Effector CD4-positive, alpha-beta T cell (primary cell): ENCODE data around the gene DCUN1D3.
A peak's percentile ranks its signal among the peaks of the same experiment; 100 is the strongest.
"Not testable (repeated sequence)": the region's sequence is repeated elsewhere in the genome, so short reads cannot be mapped to it uniquely, and the experiment has no call there.

ENCODE experiments used
- DNase-seq: peaks from one replicate; pipeline ENCODE4 v3.0.0-alpha.2; 2020
- total RNA-seq: gene quantifications from one replicate; lab custom pipeline; 2026; lab: John Stamatoyannopoulos, UW

The DCUN1D3 gene, protein sequence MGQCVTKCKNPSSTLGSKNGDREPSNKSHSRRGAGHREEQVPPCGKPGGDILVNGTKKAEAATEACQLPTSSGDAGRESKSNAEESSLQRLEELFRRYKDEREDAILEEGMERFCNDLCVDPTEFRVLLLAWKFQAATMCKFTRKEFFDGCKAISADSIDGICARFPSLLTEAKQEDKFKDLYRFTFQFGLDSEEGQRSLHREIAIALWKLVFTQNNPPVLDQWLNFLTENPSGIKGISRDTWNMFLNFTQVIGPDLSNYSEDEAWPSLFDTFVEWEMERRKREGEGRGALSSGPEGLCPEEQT
- 14.1 reads per million, percentile 39 among the genes with 10 or more reads in this experiment for total RNA-seq

DNA sequence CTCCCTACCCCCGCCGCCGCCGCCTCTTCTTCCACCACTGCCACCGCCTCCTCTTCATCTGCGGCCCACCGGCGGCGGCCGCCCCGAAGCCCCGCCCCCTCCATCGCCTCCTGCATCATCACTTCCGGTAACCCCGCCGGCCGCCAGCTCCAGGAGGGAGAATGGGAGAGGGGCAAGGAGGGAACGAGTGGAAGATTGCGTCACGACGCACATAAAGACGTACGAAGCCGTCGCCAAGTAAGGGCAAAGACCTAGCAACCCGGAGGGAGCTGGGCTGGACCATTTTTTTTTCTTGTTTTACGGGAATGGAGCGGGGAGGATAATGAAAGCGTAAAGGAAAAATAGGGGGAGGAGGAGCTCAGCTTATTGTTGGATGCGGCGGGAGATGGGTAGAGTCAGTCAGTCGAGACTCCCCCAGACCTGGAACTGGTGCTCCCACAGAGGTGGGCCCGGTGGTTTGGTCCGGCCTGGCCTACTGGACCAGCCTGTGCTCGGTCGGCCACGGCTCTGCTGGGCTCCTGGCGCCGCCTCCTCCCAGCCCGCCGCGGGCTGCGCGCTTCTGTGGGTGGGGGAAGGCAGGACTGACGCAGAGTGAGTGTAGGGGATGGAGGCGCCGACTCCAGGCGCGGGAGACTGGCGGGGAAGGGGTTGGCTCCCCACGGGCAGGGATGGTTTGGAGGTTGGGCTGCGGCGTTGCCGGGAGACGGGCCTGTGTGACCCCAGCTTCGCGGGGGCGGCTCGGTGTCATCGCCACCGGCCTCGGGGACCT is at the start of gene DCUN1D3, which contains the start of gene LYRM1:
Gene DCUN1D3 (minus strand): TSS at position 60 of the 769 bp plus-strand sequence. CDS start 37,820 bp downstream, outside the sequence.
Gene LYRM1 (plus strand): TSS at position 473 of the 769 bp plus-strand sequence. CDS start 14,785 bp downstream, outside the sequence.
- DNase-seq, result peak; percentile 78

DNA sequence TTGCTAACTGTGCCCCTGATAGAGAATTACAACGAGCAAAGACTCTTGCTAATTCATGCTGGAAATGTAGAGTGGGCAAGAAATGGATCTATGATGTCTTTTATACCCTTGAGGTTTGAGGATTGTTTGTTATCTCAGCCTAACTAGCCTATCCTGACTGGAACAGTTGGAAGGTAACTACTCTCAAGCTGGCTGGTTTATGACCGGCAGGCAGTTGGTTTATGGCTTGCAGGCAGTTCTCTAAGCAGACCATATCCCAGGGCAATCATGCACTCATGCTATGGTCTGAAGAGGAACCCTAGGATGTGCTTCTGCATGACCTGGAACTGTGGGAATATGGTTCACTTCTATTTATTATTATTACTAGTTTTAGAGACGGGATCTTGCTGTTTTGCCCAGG is 49.5 kb upstream of the DCUN1D3 start:
- no peak for DNase-seq

DNA sequence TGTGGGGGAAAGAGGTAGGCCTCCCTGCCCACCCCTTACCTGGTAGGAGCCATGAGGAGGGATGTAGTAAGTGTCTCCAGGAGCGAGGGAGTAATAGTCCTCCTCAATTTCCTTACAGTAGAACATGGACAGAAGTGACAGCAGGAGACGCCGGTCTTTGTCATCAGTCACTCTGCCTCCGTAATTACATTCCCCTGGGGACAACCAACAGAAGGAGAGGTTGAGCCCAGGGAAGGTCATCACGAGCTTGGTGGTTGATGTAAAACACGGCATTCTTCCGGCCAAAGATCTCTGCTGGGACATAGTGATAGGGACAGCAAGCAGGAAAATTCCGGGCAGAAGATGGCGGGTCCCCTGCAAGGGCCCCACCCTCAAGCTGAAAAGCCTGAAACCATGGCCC is 48.3 kb upstream of the DCUN1D3 start:
- no peak for DNase-seq

DNA sequence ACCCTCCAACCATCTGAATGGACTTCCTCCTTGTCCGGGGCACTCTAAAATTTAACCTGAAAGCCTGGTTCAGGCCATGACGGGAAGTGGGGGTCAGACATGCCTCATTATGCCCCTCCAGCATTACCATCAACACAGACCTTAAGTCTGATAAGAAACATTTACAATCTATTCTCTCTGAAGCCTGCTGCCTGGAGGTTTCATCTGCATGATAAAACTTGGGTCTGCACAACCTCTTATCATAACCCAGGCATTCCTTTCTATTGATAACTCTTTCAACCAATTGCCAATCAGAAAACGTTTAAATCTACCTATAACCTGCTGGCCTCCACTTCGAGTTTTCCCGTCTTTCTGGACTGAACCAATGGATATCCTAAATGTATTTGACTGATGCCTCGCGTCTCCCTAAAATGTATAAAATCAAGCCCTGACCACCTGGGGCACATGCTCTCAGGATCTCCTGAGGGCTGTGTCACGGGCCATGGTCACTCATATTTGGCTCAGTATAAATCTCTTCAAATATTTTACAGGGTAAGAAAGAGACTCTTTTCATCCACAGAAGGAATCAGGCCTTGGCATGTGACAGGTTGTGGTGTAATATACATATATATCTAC is 46.0 kb upstream of the DCUN1D3 start:
- DNase-seq, result no peak

DNA sequence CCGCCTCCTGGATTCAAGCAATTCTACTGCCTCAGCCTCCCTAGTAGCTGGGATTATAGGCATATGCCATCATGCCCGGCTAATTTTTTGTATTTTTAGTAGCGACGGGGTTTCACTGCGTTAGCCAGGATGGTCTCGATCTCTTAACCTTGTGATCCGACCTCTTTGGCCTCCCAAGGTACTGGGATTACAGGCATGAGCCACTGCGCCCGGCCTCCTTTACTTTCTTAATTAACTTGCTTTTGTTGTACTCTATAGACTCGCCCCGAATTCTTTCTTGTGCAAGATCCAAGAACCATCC is 45.4 kb upstream of the DCUN1D3 start:
- DNase-seq, result not testable (repeated sequence)

DNA sequence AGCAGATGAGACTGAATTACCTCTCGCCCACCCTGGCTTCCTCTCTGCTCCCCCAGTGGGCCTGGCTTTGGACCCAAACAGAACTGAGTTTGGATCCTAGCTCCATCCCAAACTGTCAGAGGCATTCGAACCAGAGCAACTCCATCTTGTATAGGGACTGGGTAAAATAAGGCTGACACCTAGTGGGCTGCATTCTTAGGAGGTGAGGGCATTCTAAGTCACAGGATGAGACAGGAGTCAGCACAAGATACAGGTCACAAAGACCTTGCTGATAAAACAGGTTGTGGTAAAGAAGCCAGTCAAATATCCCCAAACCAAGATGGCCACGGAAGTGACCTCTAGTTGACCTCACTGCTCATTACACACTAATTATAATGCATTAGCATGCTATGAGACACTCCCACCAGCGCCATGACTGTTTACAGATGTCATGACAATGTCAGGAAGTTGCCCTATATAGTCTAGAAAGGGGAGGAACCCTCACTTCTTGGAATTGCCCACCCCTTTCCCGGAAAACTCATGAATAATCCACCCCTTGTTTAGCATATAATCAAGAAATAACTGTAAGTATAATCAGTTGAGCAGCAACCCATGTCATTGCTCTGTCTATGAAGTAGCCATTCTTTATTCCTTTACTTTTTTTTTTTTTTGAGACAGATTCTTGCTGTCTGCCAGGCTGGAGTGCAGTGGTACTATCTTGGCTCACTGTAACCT is 44.9 kb upstream of the DCUN1D3 start:
- no peak for DNase-seq

DNA sequence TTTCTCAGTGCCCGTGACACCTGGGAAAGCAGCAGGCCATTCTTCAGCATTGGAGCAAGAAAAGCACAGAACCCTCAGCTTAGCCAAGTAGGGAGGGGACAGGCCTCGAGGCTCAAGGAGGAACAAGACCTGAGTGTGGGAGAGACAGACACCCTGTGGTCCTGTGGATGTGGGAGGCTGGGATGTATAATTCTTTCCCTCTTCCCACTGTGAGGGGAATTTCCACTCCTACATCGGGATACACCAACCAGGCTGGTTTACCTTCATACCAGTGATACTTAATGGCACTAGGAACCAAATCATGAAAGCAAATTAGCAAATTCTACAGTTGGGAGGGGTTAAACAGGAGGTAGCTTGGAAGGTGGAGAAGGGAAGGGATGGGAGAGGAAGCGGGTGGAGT is 42.1 kb upstream of the DCUN1D3 start:
- no peak for DNase-seq

DNA sequence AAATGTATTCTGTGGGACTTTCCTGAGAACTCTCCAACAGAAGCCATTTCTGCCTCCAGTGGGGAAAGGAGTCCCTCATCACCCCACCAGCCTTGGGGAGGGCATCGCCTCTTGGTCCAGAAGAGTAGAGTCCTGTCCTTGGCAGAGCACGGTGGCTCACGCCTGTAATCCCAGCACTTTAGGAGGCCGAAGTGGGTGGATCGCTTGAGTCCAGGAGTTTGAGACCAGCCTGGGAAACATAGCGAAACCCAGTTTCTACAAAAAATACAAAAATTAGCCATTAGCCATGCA is 41.4 kb upstream of the DCUN1D3 start:
- DNase-seq, result no peak

DNA sequence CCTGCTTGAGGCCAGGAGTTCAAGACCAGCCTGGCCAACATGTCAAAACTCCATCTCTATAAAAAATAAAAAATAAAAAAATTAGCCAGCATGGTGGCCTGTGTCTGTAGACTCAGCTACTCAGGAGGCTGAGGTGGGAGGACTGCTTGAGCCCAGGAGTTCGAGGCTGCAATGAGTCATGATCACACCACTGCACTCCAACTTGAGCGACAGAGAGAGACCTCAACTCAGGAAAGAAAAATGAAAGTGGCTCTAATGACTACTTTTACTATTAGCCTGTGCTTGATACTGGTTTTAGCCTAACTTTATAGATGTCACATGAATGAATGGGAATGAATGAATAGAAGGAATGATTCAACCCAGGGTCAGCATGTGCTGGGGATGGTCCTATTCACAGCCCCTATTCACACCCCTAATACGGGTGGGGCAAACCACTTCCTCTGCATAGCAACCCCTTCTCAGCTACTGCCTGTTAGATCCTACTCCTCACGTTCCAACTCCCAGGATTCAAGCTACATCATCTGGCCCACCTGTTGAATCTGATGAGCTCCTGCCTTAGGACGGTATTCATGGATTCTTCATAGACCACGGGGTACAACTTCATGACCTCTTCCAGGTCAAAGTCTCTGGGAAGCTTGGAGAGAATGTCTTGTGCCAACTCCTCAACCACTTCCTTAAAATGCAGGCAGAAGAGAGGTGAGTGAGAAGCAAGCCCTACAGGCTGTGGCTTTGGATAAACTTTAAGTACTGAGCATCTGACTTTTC is 40.9 kb upstream of the DCUN1D3 start:
- no peak for DNase-seq

DNA sequence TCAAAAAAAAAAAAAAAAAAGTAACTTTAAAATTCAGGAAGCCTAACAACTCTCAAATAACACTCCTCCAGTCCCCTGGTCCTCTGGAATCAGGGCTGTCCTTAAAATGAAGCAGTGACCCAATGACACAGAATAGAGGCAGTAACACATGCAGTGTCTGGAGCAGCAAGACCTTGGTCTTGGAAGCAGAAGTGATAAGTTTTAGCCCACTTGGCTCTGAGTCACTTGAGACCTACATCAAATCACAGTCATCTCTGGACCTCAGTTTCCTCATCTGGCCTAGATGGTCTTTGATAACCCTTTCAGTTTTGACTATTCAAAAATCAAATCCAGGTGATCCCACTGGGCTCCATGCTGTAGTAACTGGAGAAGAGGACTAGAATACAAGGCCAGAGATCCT is 39.5 kb upstream of the DCUN1D3 start:
- DNase-seq, result no peak

DNA sequence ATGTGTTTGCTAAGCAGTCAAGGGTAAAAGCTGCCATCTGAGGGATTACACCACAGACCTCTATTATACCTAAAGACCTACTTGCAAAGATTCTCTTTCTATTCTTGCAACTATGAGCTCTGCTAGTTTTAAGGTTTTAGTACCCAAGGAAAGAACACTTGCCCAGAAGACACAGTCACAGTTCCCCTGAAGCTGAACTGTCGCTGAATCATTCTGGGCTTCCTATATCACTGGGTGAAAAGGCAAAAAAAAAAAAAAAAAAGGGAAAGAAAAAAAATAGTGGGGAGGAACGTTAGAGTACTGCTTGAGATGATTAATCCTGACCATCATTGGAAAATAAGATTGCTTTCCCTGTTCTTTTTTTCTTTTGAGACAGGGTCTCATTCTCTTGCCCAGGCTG is 38.3 kb upstream of the DCUN1D3 start:
- no peak for DNase-seq

DNA sequence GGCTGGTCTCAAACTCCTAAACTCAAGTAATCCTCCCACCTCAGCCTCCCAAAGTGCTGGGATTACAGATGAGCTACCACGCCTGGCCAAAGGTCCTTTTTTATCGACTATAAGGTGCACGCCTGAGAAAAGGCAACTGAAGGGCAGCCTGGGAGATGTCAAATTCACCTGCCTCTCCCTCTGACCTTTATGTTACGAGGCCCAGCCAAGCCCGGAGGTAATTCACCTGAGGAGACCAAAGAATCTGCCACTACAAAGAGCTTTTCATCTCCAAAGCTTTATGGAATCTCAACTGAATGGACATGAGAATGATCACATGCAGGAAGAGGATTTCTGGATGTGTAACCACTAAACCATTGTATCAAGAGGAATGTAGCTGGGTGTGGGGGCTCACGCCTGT is 37.6 kb upstream of the DCUN1D3 start:
- DNase-seq, result no peak

DNA sequence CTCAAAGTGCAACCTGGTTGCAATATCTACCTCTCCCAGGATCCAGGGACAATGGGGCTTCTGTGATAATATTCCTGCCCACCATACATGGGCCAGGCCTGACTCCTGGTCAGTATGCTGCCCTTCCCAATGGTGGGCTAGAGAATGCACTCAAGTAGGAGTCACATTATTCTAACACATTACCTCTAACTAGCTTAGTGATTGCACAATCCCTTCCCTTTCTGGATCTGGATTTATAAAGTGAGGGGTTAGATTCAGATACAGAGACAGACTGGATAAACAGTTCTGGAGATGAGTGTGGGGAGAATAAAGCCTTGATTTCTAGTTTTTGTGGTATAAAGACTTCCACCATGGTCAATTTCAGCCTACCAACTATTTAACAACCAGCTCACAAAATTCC is 33.4 kb upstream of the DCUN1D3 start:
- no peak for DNase-seq

DNA sequence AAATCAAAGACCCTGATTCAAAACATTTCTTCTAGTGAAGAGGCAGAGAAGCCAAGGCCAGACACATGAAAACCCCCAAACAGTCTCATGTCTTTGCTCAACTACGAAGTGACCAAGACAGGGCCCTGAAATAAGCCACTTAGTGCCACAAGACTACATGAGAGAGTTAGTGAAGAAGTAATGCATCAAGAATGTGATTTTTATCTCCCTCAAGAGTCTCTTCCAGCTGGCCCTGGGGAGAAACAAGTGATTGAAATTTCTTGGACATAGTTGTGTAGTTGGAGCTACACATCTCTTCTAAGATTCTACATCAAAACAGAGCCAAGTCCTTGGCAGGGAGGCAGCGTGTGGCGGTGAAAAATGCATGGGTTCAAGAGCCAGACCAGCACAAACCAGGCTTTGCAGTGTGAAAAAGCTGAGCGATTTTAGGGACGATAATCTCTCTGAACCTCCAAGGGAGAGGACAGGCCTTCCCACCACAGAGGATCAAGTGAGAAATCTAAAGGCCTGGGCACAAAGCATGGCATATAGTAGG is 31.0 kb upstream of the DCUN1D3 start:
- DNase-seq, result no peak

DNA sequence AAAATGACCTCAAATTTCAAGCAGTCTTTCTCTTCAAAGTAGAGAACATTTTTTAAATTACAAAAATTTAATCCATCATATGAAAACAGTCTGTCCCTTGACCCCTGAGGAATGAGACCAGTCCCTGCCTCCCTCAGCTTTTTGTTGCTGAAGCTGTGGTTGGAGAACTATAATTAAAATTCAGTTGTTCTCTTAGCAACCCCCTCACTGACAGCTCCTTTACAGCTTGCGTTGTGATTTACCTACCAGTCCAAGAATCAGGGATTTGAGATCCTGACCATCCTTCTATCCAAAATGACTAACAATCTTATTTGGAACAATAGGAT is 30.2 kb upstream of the DCUN1D3 start:
- no peak for DNase-seq

DNA sequence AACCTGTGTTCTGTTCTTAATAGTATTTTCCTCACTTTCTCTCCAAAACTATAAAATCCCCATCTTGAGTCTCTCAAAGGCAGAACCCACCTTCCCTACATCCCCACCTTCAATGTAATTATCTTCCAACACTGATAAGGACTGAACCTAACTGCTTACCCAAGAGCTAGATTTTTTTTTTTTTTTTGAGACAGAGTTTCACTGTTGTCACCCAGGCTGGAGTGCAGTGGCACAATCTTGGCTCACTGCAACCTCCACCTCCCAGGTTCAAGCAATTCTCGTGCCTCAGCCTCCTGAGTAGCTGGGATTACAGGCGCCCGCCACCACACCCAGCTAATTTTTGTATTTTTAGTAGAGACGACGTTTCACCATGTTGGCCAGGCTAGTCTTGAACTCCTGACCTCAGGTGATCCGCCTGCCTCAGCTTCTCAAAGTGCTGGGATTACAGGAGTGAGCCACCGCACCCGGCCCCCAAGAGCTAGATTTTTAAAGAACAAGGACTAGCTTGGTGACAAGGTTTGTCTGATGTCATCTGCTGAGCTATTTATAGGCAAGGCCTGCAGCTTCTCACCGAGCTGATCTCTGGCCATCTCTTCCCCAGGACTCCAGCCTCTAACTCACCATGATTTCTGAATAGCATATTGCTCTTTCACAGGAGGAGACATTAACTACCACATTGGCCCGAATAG is 29.7 kb upstream of the DCUN1D3 start:
- not testable (repeated sequence) for DNase-seq

DNA sequence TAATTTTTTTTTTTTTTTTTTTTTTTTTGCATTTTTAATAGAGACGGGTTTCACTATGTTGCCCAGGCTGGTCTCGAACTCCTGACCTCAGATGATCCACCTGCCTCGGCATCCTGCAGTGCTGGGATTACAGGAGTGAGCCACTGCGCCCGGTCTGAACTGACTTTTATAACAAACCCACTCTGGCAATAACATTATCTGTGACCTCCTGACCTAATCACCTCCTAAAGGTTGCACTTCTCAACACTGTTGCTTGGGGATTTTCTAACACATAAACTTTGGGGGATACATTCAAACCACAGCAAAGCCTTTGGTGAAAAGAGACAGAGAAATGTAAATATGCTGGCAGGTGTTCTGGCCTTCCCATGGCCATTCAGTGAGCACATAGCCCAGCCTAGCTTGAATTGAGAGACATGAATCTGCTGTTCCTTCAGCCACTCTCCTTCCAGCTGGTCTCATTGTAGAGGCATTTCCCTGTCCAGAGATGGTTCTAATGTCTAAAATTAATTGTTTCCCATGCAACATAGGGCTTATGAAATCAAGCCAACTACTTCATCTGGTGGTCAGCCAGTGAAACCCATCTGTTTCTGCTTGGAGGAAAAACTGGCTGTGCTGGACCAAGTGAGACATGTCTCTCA is 28.7 kb upstream of the DCUN1D3 start:
- no peak for DNase-seq

DNA sequence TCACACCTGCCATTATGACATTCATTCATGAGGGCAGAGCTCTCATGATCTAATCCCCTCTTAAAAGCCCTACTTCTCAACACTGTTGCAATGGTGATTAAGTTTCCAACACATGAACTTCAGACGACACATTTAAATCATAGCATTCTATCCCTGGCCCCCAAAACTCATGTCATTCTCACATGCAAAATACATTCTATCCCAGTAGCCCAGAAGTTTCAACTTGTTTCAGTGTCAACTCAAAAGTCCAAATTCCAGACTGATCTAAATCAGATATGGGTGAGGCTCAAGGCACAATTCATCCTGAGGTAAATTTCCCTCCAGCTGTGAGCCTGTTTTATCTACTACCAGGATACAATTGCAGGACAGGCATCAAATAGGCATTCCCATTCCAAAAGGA is 25.6 kb upstream of the DCUN1D3 start:
- no peak for DNase-seq

DNA sequence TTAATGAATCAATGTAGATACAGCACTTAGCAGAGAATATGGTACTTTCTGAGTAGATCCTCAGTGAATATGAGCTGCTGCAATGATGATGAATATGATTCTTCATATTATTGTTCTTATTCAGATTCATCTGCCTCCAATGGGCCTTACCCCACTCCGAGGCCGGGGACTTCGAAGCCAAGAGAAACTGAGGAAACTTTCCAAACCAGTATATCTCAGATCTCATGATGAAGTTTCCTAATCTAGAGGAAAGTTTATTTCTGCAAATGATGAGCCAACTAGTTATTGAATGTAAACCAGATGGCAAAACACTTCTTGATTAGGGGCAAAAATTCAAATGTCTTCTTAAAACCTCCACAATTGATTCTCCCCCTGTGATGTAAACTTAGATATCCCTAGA is 23.7 kb upstream of the DCUN1D3 start:
- DNase-seq, result no peak

DNA sequence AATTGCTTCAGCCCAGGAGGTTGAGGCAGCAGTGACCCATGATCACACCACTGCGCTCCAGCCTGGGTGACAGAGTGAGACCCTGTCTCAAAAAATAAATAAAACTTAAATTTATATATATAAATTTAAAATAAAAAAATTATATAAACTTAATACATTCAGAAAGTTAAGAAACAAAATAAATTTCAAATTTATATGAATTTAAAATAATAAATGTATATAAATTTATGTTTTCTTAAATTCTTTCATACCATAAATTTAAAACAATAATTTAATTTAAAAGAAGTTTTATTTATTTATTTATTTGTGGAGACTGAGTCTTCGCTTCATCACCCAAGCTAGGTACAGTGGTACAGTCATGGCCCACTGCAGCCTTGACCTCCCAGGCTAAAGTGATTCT is 20.6 kb upstream of the DCUN1D3 start:
- DNase-seq, result no peak

DNA sequence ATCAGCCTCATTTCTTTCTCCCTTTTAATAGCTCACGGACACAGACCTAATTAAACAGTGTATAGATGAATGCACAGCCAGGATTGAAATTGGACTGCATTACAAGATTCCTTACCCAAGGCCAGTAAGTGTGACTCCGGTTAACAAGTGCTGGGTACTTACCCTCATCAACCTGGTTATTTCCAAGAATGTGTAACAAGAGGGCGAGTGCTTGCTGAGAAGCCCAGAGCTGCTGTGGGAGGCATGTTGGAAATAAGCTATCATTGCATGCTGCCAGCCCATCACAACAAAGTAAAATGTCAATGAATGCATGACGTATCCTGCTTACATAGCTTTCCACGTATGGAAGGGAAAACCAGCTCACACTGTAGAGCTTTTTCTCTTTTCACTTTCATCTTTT is 19.9 kb upstream of the DCUN1D3 start:
- no peak for DNase-seq
